Measurements from ENCODE around the gene CHI3L2.

- TF ChIP-seq POLR2A (IDR thresholded peaks at IDR 0.05; ENCODE audit: low read length) (no peak), GATA1 (IDR thresholded peaks at IDR 0.05; ENCODE audit: low read depth, low read length) (no peak)
Observed at GRCh38 chr1:111220302-111220890, 7.1 kb upstream of the CHI3L2 start.
